BJ (cell line): ENCODE data around the gene NRP2. TPM values are rescaled to one million over a fixed set of nuclear protein-coding genes. Genes with fewer than 3 reads are reported as not detected.
A peak's percentile ranks its signal among the peaks of the same experiment; 100 is the strongest.

ENCODE experiments used
- CTCF ChIA-PET: fragments of 350-600 bp; formaldehyde crosslinking; extraction: SDS; loops from one replicate; lab custom pipeline; 2021; ENCODE audit warnings: antibody characterized with exemption, inconsistent platforms; lab: Yijun Ruan, JAX
- POLR2A ChIA-PET: fragments of 300-600 bp; sonication (Branson Sonifier 250); formaldehyde crosslinking; extraction: SDS; loops from one replicate; lab custom pipeline; 2021; ENCODE audit warnings: antibody characterized with exemption; lab: Charles Lee
- DNase-seq: peaks from one replicate; pipeline ENCODE4 v3.0.0-alpha.2; 2011; ENCODE audit warnings: low read depth
- H3K27me3 ChIP-seq: 2 replicates; pipeline ENCODE4 v1.6.0; 2011; ENCODE audit warnings: low read length; ENCODE audit not compliant: control insufficient read depth, insufficient read depth
- H3K36me3 ChIP-seq: 2 replicates; pipeline ENCODE4 v1.5.1; 2011; ENCODE audit warnings: low read length; ENCODE audit not compliant: control insufficient read depth, insufficient read depth
- H3K4me3 ChIP-seq: 2 replicates; pipeline ENCODE4 v1.5.1; 2011; ENCODE audit warnings: low read depth, mild to moderate bottlenecking, control low read depth, low read length
- CTCF ChIP-seq: IDR thresholded peaks from 2 replicates; pipeline ENCODE4 v1.5.1; 2011; ENCODE audit warnings: low read depth, mild to moderate bottlenecking, control low read depth, inconsistent platforms, low read length, moderate library complexity; ENCODE audit not compliant: insufficient read depth
- polyA plus RNA-seq: library from polyadenylated mRNA; depleted of rRNA; stranded (reverse); fragments of >200 nt; gene quantifications from 2 replicates; pipeline ENCODE4 v1.2.3, GENCODE V29; 2011

NRP2 gene
- polyA plus RNA-seq, 1 experiment: 19.7 TPM

- ChIA-PET CTCF (interaction anchor here (0.7 to 1.7 kb wide), 9 partner anchors 8 to 1423 kb away, joined by 3 to 7 read pairs (median 3); no protein-coding TSS in a partner anchor), POLR2A (interaction anchor here (1.1 kb wide), 1 partner anchor 247 kb away, joined by 3 read pairs; no protein-coding TSS in a partner anchor)
- Histone ChIP-seq H3K27me3 (no peaks in the 10 kb centered on the region; the same call in 1 of the 2 replicates), H3K4me3 (peak overlapping the region; percentile 60), H3K36me3 (no peaks in the 10 kb centered on the region)
- DNase-seq: no peak
- TF ChIP-seq CTCF: no peak
Measured at GRCh38 chr2:205683502-205684367, 1.4 kb downstream of the NRP2 start.

GRCh38 chr2:205684871-205685313, 2.6 kb downstream of the NRP2 start:
- DNase-seq: no peak
- no peaks in the 10 kb centered on the region for H3K36me3 ChIP-seq

GRCh38 chr2:205685314-205686055, 3.2 kb downstream of the NRP2 start:
- DNase-seq: no peak
- POLR2A ChIA-PET: no interaction called here
- CTCF ChIA-PET: interaction anchor here (1.2 to 1.8 kb wide), 2 partner anchors 10 to 89 kb away, joined by 3 to 5 read pairs; no protein-coding TSS in a partner anchor
- no peaks in the 10 kb centered on the region; the same call in 1 of the 2 replicates for H3K27me3 ChIP-seq
- H3K4me3 ChIP-seq: peak overlapping the region; percentile 48
- no peaks in the 10 kb centered on the region for H3K36me3 ChIP-seq
- TF ChIP-seq CTCF: no peak

More at GRCh38 chr2:205684871-205685313, 2.6 kb downstream of the NRP2 start:
- ChIA-PET CTCF (interaction anchor here (0.9 to 1.2 kb wide), 2 partner anchors 90 to 813 kb away, joined by 3 read pairs; no protein-coding TSS in a partner anchor), POLR2A (interaction anchor here (0.6 kb wide), 1 partner anchor 1077 kb away, joined by 3 read pairs; no protein-coding TSS in a partner anchor)
- Histone ChIP-seq H3K4me3 (peak overlapping the region; percentile 48), H3K27me3 (no peaks in the 10 kb centered on the region; the same call in 1 of the 2 replicates)
- no peak for TF ChIP-seq CTCF

DNA sequence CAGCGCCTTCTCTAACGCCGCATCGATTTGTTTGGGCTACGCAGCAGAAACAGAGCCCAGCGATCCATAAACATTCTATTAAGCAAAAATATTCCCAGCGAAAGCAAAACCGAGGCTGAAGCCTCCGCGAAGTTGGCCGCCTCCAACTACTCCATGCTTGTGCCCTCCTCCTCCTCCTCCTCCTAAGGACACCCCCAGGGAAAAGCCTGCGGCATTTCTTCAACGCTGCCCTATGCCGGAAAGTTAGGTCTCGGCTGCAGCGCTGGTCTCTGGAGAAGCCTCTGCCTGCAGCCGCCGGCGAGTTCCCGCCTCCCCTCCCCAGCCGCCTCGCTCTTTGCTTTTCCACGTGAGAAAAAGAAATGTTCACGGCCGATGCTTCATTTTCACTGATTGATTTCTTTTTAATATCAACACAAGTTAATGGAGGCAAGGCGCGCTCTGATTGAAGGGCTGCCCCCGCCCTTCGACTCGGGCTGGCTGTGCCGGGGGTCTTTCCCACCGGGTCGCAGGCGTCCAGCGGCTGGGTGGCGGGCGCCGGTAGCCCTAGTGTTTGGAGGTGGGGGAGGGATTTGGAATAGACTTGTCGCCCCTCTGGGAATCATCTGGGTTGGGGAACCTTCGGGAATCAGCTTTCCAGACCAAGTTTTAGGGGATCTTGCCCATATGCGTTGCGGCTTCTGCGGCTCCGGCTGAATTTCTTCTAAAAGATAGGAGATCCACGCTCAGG, 3.9 kb downstream of the NRP2 start:
- Histone ChIP-seq H3K27me3 (no peaks in the 10 kb centered on the region; the same call in 1 of the 2 replicates), H3K4me3 (peak overlapping the region; percentile 48), H3K36me3 (no peaks in the 10 kb centered on the region)
- ChIA-PET POLR2A (no interaction called here), CTCF (interaction anchor here (1.8 kb wide), 1 partner anchor 10 kb away, joined by 5 read pairs; no protein-coding TSS in a partner anchor)
- TF ChIP-seq CTCF: no peak
- no peak for DNase-seq
